Smooth muscle cell (in vitro differentiated cells): Measurements from ENCODE around the gene GHITM. TPM values are rescaled to one million over a fixed set of nuclear protein-coding genes. Genes with fewer than 3 reads are reported as not detected.

Source experiments
- DNase-seq: peaks from one replicate; lab custom pipeline; 2025; ENCODE audit not compliant: unreplicated experiment; lab: John Stamatoyannopoulos, UW
- H2AFZ ChIP-seq: fragments of 200-600 bp; sonication (generic); 2 replicates; pipeline ENCODE4 v1.6.0; 2016; ENCODE audit warnings: antibody characterized with exemption, low read depth, mild to moderate bottlenecking
- H3F3A ChIP-seq: fragments of 200-600 bp; sonication (generic); 2 replicates; pipeline ENCODE4 v1.6.0; 2017; ENCODE audit warnings: antibody characterized with exemption, low read depth
- H3K27ac ChIP-seq: fragments of 200-600 bp; sonication (generic); 2 replicates; pipeline ENCODE4 v1.5.1; 2016; ENCODE audit warnings: low read depth, mild to moderate bottlenecking
- H3K27me3 ChIP-seq: fragments of 200-600 bp; sonication (generic); 2 replicates; pipeline ENCODE4 v1.6.1; 2016; ENCODE audit warnings: low read depth, mild to moderate bottlenecking
- H3K36me3 ChIP-seq: fragments of 200-600 bp; sonication (generic); 2 replicates; pipeline ENCODE4 v1.5.1; 2016; ENCODE audit warnings: low read depth
- H3K4me1 ChIP-seq: fragments of 200-600 bp; sonication (generic); 2 replicates; pipeline ENCODE4 v1.5.1; 2016; ENCODE audit warnings: low read depth
- H3K4me2 ChIP-seq: fragments of 200-600 bp; sonication (generic); 2 replicates; pipeline ENCODE4 v1.6.0; 2016; ENCODE audit warnings: mild to moderate bottlenecking
- H3K4me3 ChIP-seq: fragments of 200-600 bp; sonication (generic); 2 replicates; pipeline ENCODE4 v1.5.1; 2016; ENCODE audit warnings: mild to moderate bottlenecking
- H3K79me2 ChIP-seq: fragments of 200-600 bp; sonication (generic); 2 replicates; pipeline ENCODE4 v1.6.0; 2016; ENCODE audit warnings: low read depth, mild to moderate bottlenecking
- H3K9ac ChIP-seq: fragments of 200-600 bp; sonication (generic); 2 replicates; pipeline ENCODE4 v1.6.0; 2016; ENCODE audit warnings: low read depth
- H3K9me3 ChIP-seq: fragments of 200-600 bp; sonication (generic); replicated peaks from 2 replicates; pipeline ENCODE4 v1.5.1; 2016; ENCODE audit warnings: low read depth
- H4K20me1 ChIP-seq: fragments of 200-600 bp; sonication (generic); 2 replicates; pipeline ENCODE4 v1.6.0; 2016; ENCODE audit warnings: low read depth
- CTCF ChIP-seq: fragments of 200-600 bp; sonication (generic); IDR thresholded peaks from 2 replicates; pipeline ENCODE4 v1.5.1; 2017; ENCODE audit warnings: borderline replicate concordance, mild to moderate bottlenecking, antibody characterized with exemption; ENCODE audit not compliant: insufficient read depth, poor library complexity, severe bottlenecking
- WGBS: methylation state at CpG from one replicate; pipeline ENCODE4 v1.1.7; 2016; ENCODE audit warnings: low lambda C conversion rate; 5-methylcytosine and 5-hydroxymethylcytosine counted together
- polyA plus RNA-seq: library from polyadenylated mRNA; unstranded; fragments of >200 nt; fragmentation: Nextera tagmentation; extraction: Ambion mirVana; gene quantifications from 2 replicates; pipeline ENCODE4 v1.2.1, GENCODE V29; 2016
- total RNA-seq: library from RNA; depleted of rRNA; stranded (reverse); fragments of >200 nt; gene quantifications from 2 replicates; pipeline ENCODE4 v1.2.3, GENCODE V29; 2014

GHITM gene
- total RNA-seq (160 and 171 TPM in 2 replicates), polyA plus RNA-seq (147 and 160 TPM in 2 replicates)

- H3K4me1 ChIP-seq, result peaks cover 12% of the 10 kb centered on the region
- H3F3A ChIP-seq, result no peaks in the 10 kb centered on the region
- peaks cover 30% of the 10 kb centered on the region for H3K79me2 ChIP-seq
- peak; percentile 23 for TF ChIP-seq CTCF
- no peaks in the 10 kb centered on the region for H4K20me1 ChIP-seq
- peak; percentile 96 for DNase-seq
- no peaks in the 10 kb centered on the region for H3K9me3 ChIP-seq
- H3K27ac ChIP-seq, result peak within 1 kb of the TSS; percentile 97
- WGBS, result 2% methylated on average over 52 of the region's 61 CpGs
- H2AFZ ChIP-seq, result peak within 1 kb of the TSS; percentile 100
- H3K4me3 ChIP-seq, result peak within 1 kb of the TSS; percentile 84
- H3K4me2 ChIP-seq, result peak within 1 kb of the TSS; percentile 92
- no peaks in the 10 kb centered on the region for H3K27me3 ChIP-seq
- peak within 1 kb of the TSS; percentile 99 for H3K9ac ChIP-seq
- H3K36me3 ChIP-seq, result peaks cover 18% of the 10 kb centered on the region
Measured at GRCh38 chr10:84139126-84140035, at the start of gene GHITM. TSS of gene GHITM (plus strand) at chr10:84139509. CDS start at chr10:84141501, 1,992 bp downstream.

- no peaks in the 10 kb centered on the region for H3K9me3 ChIP-seq
- H3K4me2 ChIP-seq, result no peak overlapping the region
- no peaks in the 10 kb centered on the region for H3K36me3 ChIP-seq
- WGBS, result 74% methylated on average over 4 of the region's 4 CpGs
- H3K27ac ChIP-seq, result no peak overlapping the region
- no peak overlapping the region for H2AFZ ChIP-seq
- no peak for TF ChIP-seq CTCF
- H3K4me1 ChIP-seq, result no peaks in the 10 kb centered on the region
- no peaks in the 10 kb centered on the region for H3K27me3 ChIP-seq
- H3F3A ChIP-seq, result no peaks in the 10 kb centered on the region
- H3K9ac ChIP-seq, result no peak overlapping the region
- H4K20me1 ChIP-seq, result no peaks in the 10 kb centered on the region
- H3K79me2 ChIP-seq, result no peaks in the 10 kb centered on the region
- no peak for DNase-seq
- H3K4me3 ChIP-seq, result no peak overlapping the region
Measured at GRCh38 chr10:84095811-84096497, 43.4 kb upstream of the GHITM start.

- H3K79me2 ChIP-seq, result no peaks in the 10 kb centered on the region
- peak; percentile 63 for TF ChIP-seq CTCF
- no peak overlapping the region for H3K4me3 ChIP-seq
- no peaks in the 10 kb centered on the region for H4K20me1 ChIP-seq
- no peak overlapping the region for H3K27ac ChIP-seq
- H3K27me3 ChIP-seq, result no peaks in the 10 kb centered on the region
- no peaks in the 10 kb centered on the region for H3F3A ChIP-seq
- no peaks in the 10 kb centered on the region for H3K4me1 ChIP-seq
- H2AFZ ChIP-seq, result no peak overlapping the region
- 40% methylated on average over 4 of the region's 4 CpGs for WGBS
- H3K4me2 ChIP-seq, result no peak overlapping the region
- no peak overlapping the region for H3K9ac ChIP-seq
- H3K9me3 ChIP-seq, result no peaks in the 10 kb centered on the region
- no peaks in the 10 kb centered on the region for H3K36me3 ChIP-seq
- no peak for DNase-seq
Measured at GRCh38 chr10:84097787-84098353, 41.4 kb upstream of the GHITM start.
